Measurements from ENCODE around the gene UBAP2.
A peak's percentile ranks its signal among the peaks of the same experiment; 100 is the strongest.

Gene UBAP2

DNA sequence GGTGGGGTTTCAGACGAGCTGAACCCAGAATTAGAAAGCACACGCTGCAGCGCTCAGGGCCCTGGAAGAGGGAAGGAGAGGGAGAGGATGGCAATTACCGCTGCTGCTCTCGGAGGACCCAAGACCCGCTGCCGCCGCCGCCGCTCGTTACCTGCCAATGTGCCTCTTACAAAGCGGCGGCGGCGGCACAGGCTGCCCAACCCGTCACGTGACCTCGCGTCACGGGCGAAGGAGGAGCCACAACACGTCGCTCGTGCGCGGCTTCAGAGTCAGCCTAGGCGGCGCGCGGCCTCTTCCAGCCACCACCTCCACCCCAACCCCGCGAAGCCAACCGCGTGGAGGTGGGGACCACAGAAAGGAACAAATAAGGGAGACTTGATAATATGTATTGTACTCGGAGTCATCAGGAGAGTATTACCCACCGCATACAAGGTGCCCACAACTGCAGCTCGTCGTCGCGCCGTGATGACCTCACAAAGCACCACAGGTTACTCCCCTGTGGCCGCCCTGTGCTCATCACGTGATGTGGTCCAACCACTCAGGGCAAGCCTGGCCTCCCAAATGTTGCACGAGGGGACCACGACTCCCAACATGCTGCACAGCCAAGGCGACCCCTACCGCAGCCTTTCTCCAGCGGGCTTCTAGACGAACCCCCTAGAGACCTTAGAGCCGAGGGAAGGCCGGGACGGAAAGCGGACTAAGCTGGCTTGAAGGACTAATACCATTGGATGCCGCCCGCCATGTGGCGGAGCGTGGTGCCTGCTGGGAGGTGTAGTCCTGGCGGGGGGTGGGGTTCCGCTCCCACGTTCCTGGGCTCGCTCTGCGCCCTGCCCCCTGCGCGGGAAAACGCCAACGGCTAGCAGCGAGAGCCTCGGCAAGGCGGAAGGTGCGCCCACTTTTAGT, at the start of gene UBAP2:
UBAP2 (minus strand) TSS at position 161 of the 903 bp plus-strand sequence. CDS start 31,739 bp downstream, outside the sequence.
- peak; percentile 94 to 95 for DNase-seq (ENCODE audit: low read depth in 2 of 2)

GRCh38 chr9:34098307-34098706, 49.6 kb upstream of the UBAP2 start:
- no peak for DNase-seq (ENCODE audit: low read depth in 2 of 2)

- no peak for DNase-seq (ENCODE audit: low read depth in 2 of 2)
Measured at GRCh38 chr9:34097865-34098264, 49.2 kb upstream of the UBAP2 start.

- DNase-seq (ENCODE audit: low read depth in 2 of 2), result no peak
Measured at GRCh38 chr9:34096751-34097150, 48.1 kb upstream of the UBAP2 start.

- no peak for DNase-seq (ENCODE audit: low read depth in 2 of 2)
Measured at GRCh38 chr9:34093578-34093977, 44.9 kb upstream of the UBAP2 start.

DNA sequence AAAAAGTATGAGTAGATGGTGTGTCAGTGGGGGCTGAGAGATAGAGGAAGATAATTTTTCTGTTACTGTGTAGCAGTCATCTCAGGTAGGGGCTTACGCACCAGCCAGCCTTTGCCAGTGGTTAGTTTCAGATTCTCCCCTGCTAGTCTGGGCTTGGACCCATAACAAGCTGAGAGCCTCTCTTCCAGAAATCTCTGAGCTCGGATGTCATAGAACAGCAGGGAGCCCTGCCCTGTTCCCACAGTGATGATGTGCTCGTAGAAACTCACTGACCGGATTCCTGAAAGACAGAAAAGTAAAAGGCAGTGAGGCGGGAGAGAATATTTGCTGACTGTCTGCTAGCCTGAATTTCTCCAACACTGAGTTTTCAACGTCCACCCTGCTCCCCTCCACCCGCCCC, 40.6 kb upstream of the UBAP2 start:
- no peak for DNase-seq (ENCODE audit: low read depth in 2 of 2)

GRCh38 chr9:34087370-34087769, 38.7 kb upstream of the UBAP2 start:
- DNase-seq (ENCODE audit: low read depth in 2 of 2), result no peak

DNA sequence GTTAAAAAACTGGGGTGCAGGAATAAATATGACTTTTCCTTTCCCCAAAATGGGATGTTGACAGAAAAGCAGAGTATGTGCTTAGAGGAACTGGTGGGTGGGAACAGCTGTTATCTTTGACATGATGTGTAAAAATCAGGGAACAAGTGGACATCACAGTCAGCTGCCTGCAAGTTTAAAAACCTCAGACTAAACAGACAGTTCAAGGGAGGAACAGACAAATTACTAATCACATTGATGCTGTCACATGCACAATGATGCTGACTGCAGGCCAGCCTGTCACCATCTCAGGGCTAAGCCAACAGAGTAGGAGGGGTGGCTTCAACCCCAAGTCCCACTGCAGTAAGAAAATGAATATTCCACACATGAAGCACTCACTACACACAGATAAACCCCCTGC, 38.2 kb upstream of the UBAP2 start:
- no peak for DNase-seq (ENCODE audit: low read depth in 2 of 2)

DNA sequence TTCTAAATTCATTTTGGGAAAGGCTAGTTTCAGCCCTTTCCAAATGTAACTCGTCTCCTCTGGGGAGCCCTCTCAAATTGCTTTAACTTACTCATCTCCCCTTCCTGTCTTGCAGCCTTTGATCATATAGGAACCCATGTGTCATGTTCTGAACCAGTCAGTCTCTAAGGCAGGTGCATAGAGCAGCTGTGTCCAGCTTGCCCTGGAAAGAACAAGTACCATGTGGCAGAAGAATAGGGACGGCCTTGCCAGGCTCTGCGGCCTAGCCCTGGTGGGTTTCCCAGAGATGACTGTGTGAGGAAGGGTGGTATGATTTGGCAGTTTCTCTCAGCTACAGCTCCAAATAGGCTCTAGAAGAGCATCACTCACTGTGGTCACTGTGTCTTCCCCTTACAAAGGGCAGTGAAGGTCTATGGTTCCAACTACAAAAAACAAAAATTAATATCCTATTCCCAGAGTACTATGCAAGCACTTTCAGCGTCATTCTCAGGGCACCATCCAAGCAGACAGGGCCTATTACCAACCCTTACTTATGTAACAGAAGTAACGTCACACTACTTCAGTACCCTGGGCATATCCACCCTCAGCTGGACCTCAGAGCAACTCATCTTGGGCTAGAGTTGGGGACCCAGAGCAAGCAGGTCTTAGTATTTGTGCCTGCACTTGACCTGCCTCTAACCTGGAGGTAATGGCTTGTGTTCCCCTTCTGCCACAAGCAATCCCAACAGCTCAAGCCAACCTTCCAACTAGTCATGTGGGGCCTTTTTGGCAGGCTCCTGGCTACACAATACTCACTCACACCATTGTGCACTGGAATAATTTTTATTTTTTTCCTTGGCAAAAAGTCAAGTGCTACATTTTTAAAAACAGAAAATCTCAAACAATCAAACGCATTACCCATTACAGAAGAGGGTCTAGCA, 37.2 kb upstream of the UBAP2 start:
- DNase-seq (ENCODE audit: low read depth in 2 of 2), result no peak

GRCh38 chr9:34084562-34084961, 35.9 kb upstream of the UBAP2 start:
- DNase-seq (ENCODE audit: low read depth in 2 of 2), result no peak

- no peak for DNase-seq (ENCODE audit: low read depth in 2 of 2)
Measured at GRCh38 chr9:34079181-34079580, 30.5 kb upstream of the UBAP2 start.

DNA sequence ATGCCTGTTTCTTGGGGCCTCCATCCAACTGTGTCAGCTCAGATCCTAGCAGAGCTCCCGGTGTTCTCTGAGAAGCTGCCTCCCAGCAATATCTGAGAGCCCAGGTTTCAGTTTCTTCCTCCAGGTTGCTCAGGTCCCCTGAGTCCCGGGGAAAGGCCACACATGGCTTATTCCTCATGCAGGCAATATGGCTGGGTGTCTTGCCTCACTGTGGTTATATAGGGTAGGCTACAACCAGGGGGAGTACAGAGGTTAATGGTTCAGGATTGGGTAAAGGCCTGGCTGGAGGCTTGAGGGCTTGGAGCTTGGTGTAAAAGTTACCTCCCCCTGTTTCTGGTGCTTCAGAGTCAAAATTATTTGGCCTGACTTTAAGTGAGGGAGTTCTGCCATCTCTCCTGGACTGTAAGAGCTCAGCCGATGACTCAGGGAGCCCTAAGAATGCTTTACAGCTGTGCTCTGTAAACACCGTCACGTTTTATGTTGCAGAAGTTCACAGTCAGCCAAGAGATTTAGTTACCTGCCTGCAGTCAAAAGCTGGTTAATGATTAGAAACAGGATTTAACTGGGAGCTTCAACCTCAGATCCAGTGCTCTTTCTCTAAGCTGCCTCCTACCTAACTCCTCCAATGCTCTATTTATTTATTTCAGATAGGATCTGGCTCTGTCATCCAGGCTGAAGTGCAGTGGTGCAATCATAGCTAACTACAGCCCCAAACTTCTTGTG, 24.3 kb upstream of the UBAP2 start:
- DNase-seq (ENCODE audit: low read depth in 2 of 2), result no peak

GRCh38 chr9:34072410-34072809, 23.7 kb upstream of the UBAP2 start:
- DNase-seq (ENCODE audit: low read depth in 2 of 2), result no peak

GRCh38 chr9:34070606-34071324, 22.1 kb upstream of the UBAP2 start:
- DNase-seq (ENCODE audit: low read depth in 2 of 2), result no peak

DNA sequence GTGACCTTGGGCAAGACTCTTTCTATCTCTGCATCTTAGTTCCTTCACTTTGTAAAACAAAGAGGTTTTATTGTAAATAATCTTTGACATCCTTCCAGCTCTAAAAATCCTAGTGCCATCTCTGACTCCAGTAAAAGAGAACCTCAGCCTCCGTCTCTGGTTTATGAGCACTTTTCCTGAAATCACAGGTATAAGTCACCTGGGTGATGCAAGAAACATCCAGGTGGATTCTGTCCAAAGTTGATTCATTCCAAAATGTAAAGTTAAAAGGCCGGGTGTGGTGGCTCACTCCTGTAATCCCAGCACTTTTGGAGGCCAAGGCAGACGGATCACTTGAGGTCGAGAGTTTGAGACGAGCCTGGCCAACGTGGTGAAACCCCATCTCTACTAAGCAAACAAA, 21.1 kb upstream of the UBAP2 start:
- no peak for DNase-seq (ENCODE audit: low read depth in 2 of 2)

GRCh38 chr9:34065541-34065940, 16.9 kb upstream of the UBAP2 start:
- no peak for DNase-seq (ENCODE audit: low read depth in 2 of 2)

DNA sequence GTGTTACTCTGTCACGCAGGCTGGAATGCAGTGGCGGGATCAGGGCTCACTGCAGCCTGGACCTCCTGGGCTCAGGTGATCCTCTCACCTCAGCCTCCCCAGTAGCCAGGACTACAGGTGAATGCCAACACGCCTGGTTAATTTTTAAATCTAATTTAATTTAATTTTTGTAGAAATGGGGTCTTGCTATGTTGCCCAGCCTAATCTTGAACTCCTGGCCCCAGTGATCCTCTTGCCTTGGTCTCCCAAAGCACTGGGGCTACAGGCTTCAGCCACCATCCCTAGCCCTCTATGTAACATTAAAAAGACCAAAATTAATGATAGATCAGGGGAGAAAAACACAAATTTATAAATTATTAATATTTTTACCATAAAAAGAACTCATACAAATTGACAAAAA, 11.3 kb upstream of the UBAP2 start:
- no peak for DNase-seq (ENCODE audit: low read depth in 2 of 2)

DNA sequence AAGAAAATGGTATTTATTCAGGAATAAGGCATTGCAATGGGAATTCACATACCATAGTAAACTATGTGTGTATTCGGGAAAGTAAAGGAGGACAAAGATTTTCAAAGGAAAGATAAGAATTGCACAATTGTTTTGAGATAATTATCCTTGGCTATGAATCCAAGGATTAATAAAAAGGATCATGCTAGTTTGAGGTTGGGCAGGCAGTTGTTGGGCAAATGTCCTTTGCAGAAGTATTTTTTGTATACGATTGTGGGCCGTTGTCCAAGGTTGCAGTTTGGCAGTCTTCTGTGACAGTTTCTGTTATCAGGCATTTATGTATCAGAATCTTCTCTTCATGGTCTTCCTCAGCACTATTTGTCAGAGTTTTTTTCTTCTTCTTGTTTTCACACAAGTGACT, 10.6 kb upstream of the UBAP2 start:
- no peak for DNase-seq (ENCODE audit: low read depth in 2 of 2)

GRCh38 chr9:34049630-34050384, 1.1 kb upstream of the UBAP2 start:
- DNase-seq (ENCODE audit: low read depth in 2 of 2), result no peak
